Activated CD8-positive, alpha-beta memory T cell treated with anti-CD3 and anti-CD28 coated beads for 4 hours (primary cell): ENCODE data around the gene INTS11.
A peak's percentile ranks its signal among the peaks of the same experiment; 100 is the strongest.

Source experiments
- DNase-seq, 2 donors: peaks; one replicate each; pipeline ENCODE4 v3.0.0-alpha.2; 2020; ENCODE audit warnings: low read depth in 2 of 2

The INTS11 gene

GRCh38 chr1:1357871-1358432, 33.5 kb upstream of the INTS11 start:
- no peak for DNase-seq

GRCh38 chr1:1356796-1357401, 32.4 kb upstream of the INTS11 start:
- no peak for DNase-seq

- no peak for DNase-seq
Observed at GRCh38 chr1:1356166-1356795, 31.8 kb upstream of the INTS11 start.

- DNase-seq: no peak
Observed at GRCh38 chr1:1355416-1355815, 31.0 kb upstream of the INTS11 start.

GRCh38 chr1:1354271-1355247, 30.1 kb upstream of the INTS11 start:
- DNase-seq: no peak

GRCh38 chr1:1353389-1354151, 29.1 kb upstream of the INTS11 start:
- DNase-seq: no peak

- no peak for DNase-seq
Observed at GRCh38 chr1:1352786-1353388, 28.4 kb upstream of the INTS11 start.

GRCh38 chr1:1351511-1352427, 27.3 kb upstream of the INTS11 start:
- no peak for DNase-seq

GRCh38 chr1:1349256-1350012, 25.0 kb upstream of the INTS11 start, which contains the start of gene DVL1:
DVL1 (minus strand) TSS chr1:1349418; CDS start chr1:1349065, 353 bp downstream.
- peak; percentile 38 to 45 for DNase-seq

- DNase-seq: no peak
Observed at GRCh38 chr1:1348420-1349255, 24.2 kb upstream of the INTS11 start.

GRCh38 chr1:1347663-1348419, 23.4 kb upstream of the INTS11 start:
- DNase-seq: no peak

GRCh38 chr1:1347026-1347595, 22.7 kb upstream of the INTS11 start:
- DNase-seq: no peak

GRCh38 chr1:1346501-1346890, 22.0 kb upstream of the INTS11 start:
- DNase-seq: no peak

GRCh38 chr1:1345860-1346500, 21.5 kb upstream of the INTS11 start:
- DNase-seq: no peak

GRCh38 chr1:1345384-1345783, 20.9 kb upstream of the INTS11 start:
- no peak for DNase-seq

- peak; percentile 29 to 42 for DNase-seq
Observed at GRCh38 chr1:1344655-1345361, 20.3 kb upstream of the INTS11 start.
